HG03521 (cell line): Measurements from ENCODE around the gene RLN3.

Source experiments
- ATAC-seq: cut with Tn5 transposase; IDR thresholded peaks from one replicate; pipeline ENCODE4 v1.9.1; 2021; ENCODE audit warnings: mild to moderate bottlenecking, moderate library complexity; ENCODE audit not compliant: unreplicated experiment

Gene RLN3

DNA sequence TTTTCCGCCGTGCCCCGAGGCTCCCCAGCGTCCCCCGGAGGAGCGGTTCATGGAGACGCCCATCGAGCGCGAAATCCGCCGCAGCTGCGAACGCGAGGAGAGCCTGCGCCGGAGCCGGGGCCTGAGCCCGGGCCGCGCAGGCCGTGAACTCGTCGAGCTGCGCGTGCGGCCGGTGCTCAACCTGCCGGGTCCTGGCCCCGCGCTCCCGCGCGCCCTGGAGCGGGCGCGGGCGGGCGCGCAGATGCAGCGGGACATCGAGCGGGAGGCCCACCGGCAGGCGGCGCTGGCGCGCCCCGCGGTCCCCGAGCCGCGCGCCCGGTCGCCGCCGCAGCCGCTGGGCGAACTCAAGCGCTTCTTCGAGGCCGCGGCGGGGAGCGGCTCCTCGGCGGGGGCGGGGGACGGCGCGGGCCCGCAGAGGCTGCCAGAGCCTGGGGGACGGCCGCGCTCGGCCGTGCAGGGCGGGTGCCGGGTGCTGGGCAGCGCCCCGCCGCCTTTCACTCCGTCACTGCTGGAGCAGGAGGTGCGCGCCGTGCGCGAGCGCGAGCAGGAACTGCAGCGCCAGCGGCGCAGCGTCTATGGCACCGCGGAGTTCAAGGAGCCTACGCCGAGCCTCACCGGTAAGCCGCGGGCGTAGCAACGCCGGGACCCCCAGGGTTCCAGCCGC, 45.4 kb downstream of the RLN3 start:
- peak; percentile 54 for ATAC-seq

DNA sequence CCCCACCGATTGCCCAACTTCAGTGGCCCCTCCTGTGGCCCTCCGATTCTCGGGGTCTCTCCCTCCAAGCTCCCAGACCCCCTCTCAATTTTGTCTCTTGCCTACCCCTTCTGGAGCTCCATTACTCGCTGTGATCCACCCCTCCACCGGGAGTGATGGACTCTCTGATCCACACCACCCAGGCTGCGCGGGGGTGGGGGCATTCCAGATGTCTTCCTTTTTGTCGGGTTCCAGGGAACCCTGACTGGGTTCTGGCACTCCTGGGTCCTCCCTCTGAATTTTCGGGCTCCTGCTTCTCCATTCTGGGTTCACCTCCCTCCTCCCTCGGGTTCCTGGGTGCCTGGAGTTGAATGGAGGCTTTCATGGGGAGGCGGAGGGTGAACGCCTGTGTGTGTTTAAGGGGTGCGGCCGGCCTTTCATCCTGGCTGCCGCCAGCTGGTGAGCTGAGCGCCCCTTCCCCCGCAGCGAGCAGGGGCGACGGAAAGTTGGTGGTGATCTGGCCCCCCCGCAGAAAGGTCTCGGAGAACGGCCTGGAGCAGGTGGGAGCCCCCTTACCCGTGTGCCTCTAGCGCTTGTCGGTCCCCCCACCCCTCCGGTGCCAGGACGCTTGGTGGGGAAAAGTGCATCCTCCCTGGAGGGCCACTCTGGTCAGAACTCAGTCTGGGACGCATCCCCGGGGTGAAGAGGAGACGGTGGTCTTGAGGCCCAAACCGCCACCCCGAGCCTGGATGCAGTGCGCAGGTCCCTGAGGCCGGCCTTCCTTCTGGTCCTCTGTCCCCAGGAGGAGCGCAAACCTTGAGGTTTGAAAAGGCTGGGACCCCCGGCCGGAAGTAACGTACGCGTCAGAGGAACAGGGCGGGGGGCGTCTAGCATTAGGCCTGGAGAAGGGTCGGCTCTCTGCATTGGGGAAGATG, 46.2 kb downstream of the RLN3 start:
- no peak for ATAC-seq

DNA sequence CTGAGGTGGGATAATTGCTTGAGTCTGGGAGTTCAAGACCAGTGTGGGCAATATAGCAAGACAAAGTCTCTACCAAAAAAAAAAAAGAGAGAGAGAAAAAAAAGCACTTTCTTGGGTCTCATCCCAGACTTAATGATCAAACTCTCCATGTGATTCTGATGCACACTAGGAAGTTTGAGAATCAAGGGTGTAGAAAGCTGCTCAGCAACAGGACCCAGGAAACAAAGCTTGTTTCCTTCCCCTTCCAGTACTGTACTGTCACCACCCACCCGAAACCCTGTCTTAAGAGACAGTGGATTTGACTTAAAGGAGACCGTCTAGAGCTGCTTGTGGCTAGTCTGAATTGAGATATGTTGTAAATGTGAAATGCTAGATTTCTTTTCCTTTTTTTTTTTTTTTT, 50.5 kb downstream of the RLN3 start:
- no peak for ATAC-seq
